Measurements from ENCODE around the gene TMEM176B.

GRCh38 chr7:150781103-150781502 is 19.1 kb downstream of the TMEM176B start:
- TF ChIP-seq, protein P1, sequence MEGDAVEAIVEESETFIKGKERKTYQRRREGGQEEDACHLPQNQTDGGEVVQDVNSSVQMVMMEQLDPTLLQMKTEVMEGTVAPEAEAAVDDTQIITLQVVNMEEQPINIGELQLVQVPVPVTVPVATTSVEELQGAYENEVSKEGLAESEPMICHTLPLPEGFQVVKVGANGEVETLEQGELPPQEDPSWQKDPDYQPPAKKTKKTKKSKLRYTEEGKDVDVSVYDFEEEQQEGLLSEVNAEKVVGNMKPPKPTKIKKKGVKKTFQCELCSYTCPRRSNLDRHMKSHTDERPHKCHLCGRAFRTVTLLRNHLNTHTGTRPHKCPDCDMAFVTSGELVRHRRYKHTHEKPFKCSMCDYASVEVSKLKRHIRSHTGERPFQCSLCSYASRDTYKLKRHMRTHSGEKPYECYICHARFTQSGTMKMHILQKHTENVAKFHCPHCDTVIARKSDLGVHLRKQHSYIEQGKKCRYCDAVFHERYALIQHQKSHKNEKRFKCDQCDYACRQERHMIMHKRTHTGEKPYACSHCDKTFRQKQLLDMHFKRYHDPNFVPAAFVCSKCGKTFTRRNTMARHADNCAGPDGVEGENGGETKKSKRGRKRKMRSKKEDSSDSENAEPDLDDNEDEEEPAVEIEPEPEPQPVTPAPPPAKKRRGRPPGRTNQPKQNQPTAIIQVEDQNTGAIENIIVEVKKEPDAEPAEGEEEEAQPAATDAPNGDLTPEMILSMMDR (IDR thresholded peaks at IDR 0.05), result no peak
- no peak for TF ChIP-seq POLR2A (IDR thresholded peaks at IDR 0.05)

Data from lower leg skin (tissue), 3 donors.